Stimulated activated CD8-positive, alpha-beta memory T cell treated with anti-CD3 and anti-CD28 coated beads, Interleukin-4, amount 100 ng/mL, for 1 hour (primary cell): Measurements from ENCODE around the gene LGR4.
"Not testable (repeated sequence)": the region's sequence is repeated elsewhere in the genome, so short reads cannot be mapped to it uniquely, and the experiment has no call there.

ENCODE experiments used
- DNase-seq, 2 donors: peaks; one replicate each; pipeline ENCODE4 v3.0.0-alpha.2; 2020; ENCODE audit warnings: low read depth in 2 of 2, low spot score in 1 of 2

The LGR4 gene

GRCh38 chr11:27460158-27460978, 12.2 kb downstream of the LGR4 start:
- no peak for DNase-seq

GRCh38 chr11:27459191-27459590, 13.4 kb downstream of the LGR4 start:
- DNase-seq: no peak

- no peak for DNase-seq
These were observed 14.4 kb downstream of the LGR4 start for GRCh38 chr11:27458182-27458581.

GRCh38 chr11:27456795-27457329, 15.7 kb downstream of the LGR4 start:
- no peak for DNase-seq

- no peak for DNase-seq
These were observed 16.3 kb downstream of the LGR4 start for GRCh38 chr11:27456140-27456794.

DNA sequence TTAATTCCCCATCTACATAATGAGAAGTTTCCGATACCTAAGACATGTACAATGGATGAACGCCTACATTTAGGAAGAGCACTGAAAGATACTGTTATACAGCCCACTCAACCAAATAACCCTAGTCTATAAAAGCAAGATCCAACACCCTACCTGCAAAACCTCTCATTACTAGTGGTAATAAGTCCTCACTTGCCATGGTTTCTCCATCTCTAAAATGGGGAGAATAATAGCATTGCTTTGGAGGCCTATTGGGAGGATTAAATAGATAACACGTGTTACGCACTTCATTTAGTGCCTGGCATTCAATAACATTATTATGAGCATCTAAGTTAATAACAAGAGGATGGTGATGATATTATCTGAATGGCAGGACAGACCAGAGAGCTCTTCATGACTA, 16.9 kb downstream of the LGR4 start:
- DNase-seq: no peak

GRCh38 chr11:27453701-27454100, 18.9 kb downstream of the LGR4 start:
- DNase-seq: no peak

DNA sequence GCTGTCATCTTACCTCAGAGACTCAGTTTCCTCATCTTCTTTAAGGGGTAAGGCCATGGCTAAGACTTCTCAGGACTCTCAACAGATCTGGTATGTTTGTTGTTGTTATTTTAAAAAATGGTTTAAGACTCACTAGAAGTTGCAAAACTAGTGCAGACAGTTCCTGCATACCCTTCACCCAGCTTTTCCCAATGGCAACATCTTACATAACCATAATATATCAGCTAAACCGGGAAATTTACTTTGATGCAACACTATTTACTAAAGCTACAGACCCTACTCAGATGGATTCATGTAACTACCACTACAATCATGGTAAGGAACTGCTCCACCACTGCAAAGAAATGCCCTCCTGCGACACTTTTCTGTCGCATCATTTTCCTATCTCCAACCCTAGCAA, 20.4 kb downstream of the LGR4 start:
- DNase-seq: no peak

- no peak for DNase-seq
These were observed 21.2 kb downstream of the LGR4 start for GRCh38 chr11:27451244-27451965.

GRCh38 chr11:27448184-27448540, 24.4 kb downstream of the LGR4 start:
- not testable (repeated sequence) for DNase-seq

GRCh38 chr11:27447288-27448183, 25.1 kb downstream of the LGR4 start:
- DNase-seq: no peak

GRCh38 chr11:27445625-27446024, 27.0 kb downstream of the LGR4 start:
- no peak for DNase-seq

DNA sequence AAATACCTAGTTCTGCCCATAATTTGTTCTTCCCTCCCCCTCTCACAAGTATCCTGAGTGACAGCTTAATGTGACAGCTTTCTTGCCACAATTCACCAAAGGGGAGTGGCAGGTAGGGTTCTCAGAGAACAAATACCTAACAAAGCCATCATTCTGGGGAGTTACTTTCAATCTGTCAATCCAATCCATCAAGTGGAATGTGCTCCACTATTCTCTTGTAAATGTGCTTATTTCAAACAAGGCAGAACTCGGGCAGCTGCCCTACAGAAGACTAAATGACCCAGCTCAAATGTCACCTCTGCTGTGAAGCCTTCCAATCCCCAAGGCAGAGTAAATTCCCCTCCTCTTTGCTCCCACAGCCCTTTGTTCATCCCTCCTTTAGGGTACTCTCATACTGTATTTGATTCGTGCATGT, 27.8 kb downstream of the LGR4 start:
- no peak for DNase-seq

- no peak for DNase-seq
These were observed 28.7 kb downstream of the LGR4 start for GRCh38 chr11:27443746-27444507.

- no peak for DNase-seq
These were observed 29.4 kb downstream of the LGR4 start for GRCh38 chr11:27443227-27443626.

GRCh38 chr11:27440090-27440489, 32.5 kb downstream of the LGR4 start:
- no peak for DNase-seq

DNA sequence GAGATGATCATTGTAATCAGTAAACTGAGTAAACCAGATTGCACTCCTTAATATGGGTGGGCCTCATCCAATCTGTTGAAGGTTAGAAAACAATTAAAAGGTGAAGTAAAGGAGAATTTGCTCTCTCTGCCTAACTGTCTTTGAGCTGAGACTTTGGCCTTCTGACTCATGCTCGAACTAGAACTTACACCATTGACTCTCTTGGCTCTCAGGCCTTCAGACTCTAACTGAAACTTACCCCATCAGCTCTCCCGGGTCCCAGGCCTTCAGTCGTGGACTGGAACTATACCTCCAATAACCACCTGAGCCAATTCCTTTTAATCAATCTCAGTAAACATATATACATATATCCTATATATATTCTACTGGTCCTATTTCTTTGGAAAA, 34.0 kb downstream of the LGR4 start:
- no peak for DNase-seq

- DNase-seq: no peak
These were observed 34.6 kb downstream of the LGR4 start for GRCh38 chr11:27437829-27438594.

DNA sequence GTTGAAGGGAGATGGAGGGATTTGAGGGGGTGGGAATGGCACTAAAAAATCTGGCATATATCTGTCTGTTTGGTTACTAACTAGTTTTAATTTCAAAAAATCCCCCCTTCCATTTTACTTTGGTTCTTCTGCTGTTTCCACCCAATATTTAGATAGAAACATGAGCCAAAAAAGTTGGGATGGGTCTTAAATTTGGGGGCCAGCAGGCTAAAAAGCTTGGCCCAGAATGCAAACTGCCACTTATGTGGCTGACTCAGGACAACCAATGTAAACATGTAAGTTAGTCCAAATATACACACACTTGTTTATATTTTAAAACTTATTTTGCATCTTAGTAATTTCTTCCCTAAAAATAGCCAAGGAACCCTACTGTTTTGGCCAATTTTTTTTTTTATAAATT, 35.7 kb downstream of the LGR4 start:
- no peak for DNase-seq
